Liver (tissue), 9 donors: Measurements from ENCODE around the gene SH3D21. TPM values are rescaled to one million over a fixed set of nuclear protein-coding genes. Genes with fewer than 3 reads are reported as not detected.

Experiments
- DNase-seq: peaks from one replicate; pipeline ENCODE4 v3.0.0-alpha.2; 2017; ENCODE audit warnings: low spot score
- H3K27ac ChIP-seq, 2 donors: one replicate each; pipeline ENCODE4 v1.7.0; 2013; ENCODE audit warnings: inconsistent platforms in 2 of 2, low read length in 2 of 2, control low read depth in 1 of 2, low read depth in 1 of 2, mild to moderate bottlenecking in 1 of 2
- H3K27me3 ChIP-seq, 4 donors: one replicate each; pipeline versions ENCODE4 v1.6.1 to v1.7.0; 2013; ENCODE audit warnings: low read length in 3 of 4, inconsistent platforms in 1 of 4, mild to moderate bottlenecking in 1 of 4, moderate library complexity in 1 of 4; ENCODE audit not compliant: control insufficient read depth in 4 of 4, insufficient read depth in 4 of 4
- H3K36me3 ChIP-seq, 4 donors: one replicate each; pipeline versions ENCODE4 v1.6.1 to v1.7.0; 2013; ENCODE audit warnings: low read length in 3 of 4, mild to moderate bottlenecking in 3 of 4, low read depth in 1 of 4, moderate library complexity in 1 of 4; ENCODE audit not compliant: control insufficient read depth in 4 of 4, insufficient read depth in 3 of 4
- H3K4me1 ChIP-seq, 4 donors: one replicate each; pipeline versions ENCODE4 v1.6.1 to v1.7.0; 2013; ENCODE audit warnings: low read length in 3 of 4, mild to moderate bottlenecking in 3 of 4, moderate library complexity in 1 of 4; ENCODE audit not compliant: control insufficient read depth in 4 of 4, insufficient read depth in 4 of 4
- H3K4me3 ChIP-seq, 3 donors: one replicate each; pipeline versions ENCODE4 v1.6.1 to v1.7.0; 2013; ENCODE audit warnings: low read length in 3 of 3, control low read depth in 1 of 3, low read depth in 1 of 3, mild to moderate bottlenecking in 1 of 3
- H3K9ac ChIP-seq, 2 donors: one replicate each; pipeline ENCODE4 v1.7.0; 2013; ENCODE audit warnings: low read length in 2 of 2, mild to moderate bottlenecking in 2 of 2, moderate library complexity in 2 of 2, control low read depth in 1 of 2, low read depth in 1 of 2
- H3K9me3 ChIP-seq, 4 donors: one replicate each; pipeline versions ENCODE4 v1.6.1 to v1.7.0; 2013; ENCODE audit warnings: low read length in 3 of 4; ENCODE audit not compliant: control insufficient read depth in 4 of 4
- ATF3 ChIP-seq: IDR thresholded peaks from 2 replicates; pipeline ENCODE4 v1.6.1; 2016; ENCODE audit warnings: antibody characterized with exemption
- CTCF ChIP-seq: fragments of 150-350 bp; IDR thresholded peaks from 2 replicates; pipeline ENCODE4 v1.5.1; 2017; ENCODE audit warnings: improper control_type of control experiment, low read depth, low read length; ENCODE audit not compliant: missing input control
- EGR1 ChIP-seq, 2 donors: IDR thresholded peaks; 2 replicates each; pipeline ENCODE4 v1.6.1; 2016 to 2018; ENCODE audit warnings: antibody characterized with exemption in 2 of 2, low read depth in 2 of 2
- FOXA1 ChIP-seq: IDR thresholded peaks from 2 replicates; pipeline ENCODE4 v1.6.1; 2016; ENCODE audit warnings: antibody characterized with exemption
- FOXA2 ChIP-seq: IDR thresholded peaks from 2 replicates; pipeline ENCODE4 v1.6.1; 2016; ENCODE audit warnings: antibody characterized with exemption
- GABPA ChIP-seq, 2 donors: IDR thresholded peaks in 1 of 2; conservative IDR thresholded peaks in 1 of 2; 2 replicates each; pipeline ENCODE4 v1.6.1; 2016; ENCODE audit warnings: antibody characterized with exemption in 2 of 2, mild to moderate bottlenecking in 1 of 2, moderate library complexity in 1 of 2
- HNF4A ChIP-seq, 2 donors: conservative IDR thresholded peaks; 2 replicates each; pipeline ENCODE4 v1.6.1; 2016; ENCODE audit warnings: antibody characterized with exemption in 2 of 2, mild to moderate bottlenecking in 2 of 2
- HNF4G ChIP-seq: IDR thresholded peaks from 2 replicates; pipeline ENCODE4 v1.6.1; 2016; ENCODE audit warnings: antibody characterized with exemption
- JUND ChIP-seq, 2 donors: IDR thresholded peaks; 2 replicates each; pipeline ENCODE4 v1.6.1; 2016; ENCODE audit warnings: antibody characterized with exemption in 2 of 2
- MAX ChIP-seq: IDR thresholded peaks from 2 replicates; pipeline ENCODE4 v1.6.1; 2016; ENCODE audit warnings: antibody characterized with exemption
- RAD21 ChIP-seq, 2 donors: IDR thresholded peaks; 2 replicates each; pipeline ENCODE4 v1.6.1; 2016; ENCODE audit warnings: antibody characterized with exemption in 2 of 2, mild to moderate bottlenecking in 2 of 2
- REST ChIP-seq: IDR thresholded peaks from 2 replicates; pipeline ENCODE4 v1.6.1; 2016; ENCODE audit warnings: antibody characterized with exemption, mild to moderate bottlenecking
- SP1 ChIP-seq: IDR thresholded peaks from 2 replicates; pipeline ENCODE4 v1.6.1; 2018; ENCODE audit warnings: antibody characterized with exemption, mild to moderate bottlenecking
- TAF1 ChIP-seq: conservative IDR thresholded peaks from 2 replicates; pipeline ENCODE4 v1.6.1; 2016; ENCODE audit warnings: antibody characterized with exemption, mild to moderate bottlenecking
- YY1 ChIP-seq: IDR thresholded peaks from 2 replicates; pipeline ENCODE4 v1.6.1; 2016; ENCODE audit warnings: antibody characterized with exemption, mild to moderate bottlenecking
- WGBS: extraction: QIAGEN DNeasy Blood & Tissue Kit; methylation state at CpG from one replicate; pipeline ENCODE4 v1.1.7; 2013; 5-methylcytosine and 5-hydroxymethylcytosine counted together
- polyA plus RNA-seq, 2 donors: library from polyadenylated mRNA; stranded (reverse) in 1 of 2; unstranded in 1 of 2; fragments of 200-250 nt in 1 of 2; fragments of >200 nt in 1 of 2; fragmentation: Nextera tagmentation in 1 of 2; extraction: Ambion mirVana in 1 of 2; gene quantifications; one replicate each; pipeline versions ENCODE4 v1.2.1 to v1.2.3, GENCODE V29; 2013 to 2015
- total RNA-seq, 2 donors: library from RNA; depleted of rRNA; stranded (reverse); fragments of >200 nt; gene quantifications; one replicate each; pipeline ENCODE4 v1.2.3, GENCODE V29; 2014
- donor health status: healthy.
- donor health status: healthy.
- donor health status: healthy.
- donor health status: healthy.
- donor health status: healthy.

The SH3D21 gene
- total and polyA plus RNA-seq, 4 donors, result 0.29 to 1.0 (median 0.41) TPM

GRCh38 chr1:36258960-36259344, 47.2 kb upstream of the SH3D21 start:
- Histone ChIP-seq H3K4me3 (no peak overlapping the region), H3K4me1 (peaks cover 2 to 44% (median 35%) of the 10 kb centered on the region in 4 donors), H3K27ac (peak overlapping the region; percentile 7 to 41), H3K27me3 (no peaks in the 10 kb centered on the region), H3K36me3 (peaks cover 2 to 12% (median 4%) of the 10 kb centered on the region in 4 donors), H3K9ac (no peak overlapping the region), H3K9me3 (no peaks in the 10 kb centered on the region)
- no peak for TF ChIP-seq GABPA (IDR thresholded peaks at IDR 0.05 in 1 of 2, conservative IDR thresholded peaks at IDR 0.05 in 1 of 2)
- TF ChIP-seq CTCF, result no peak
- no peak for TF ChIP-seq HNF4G
- no peak for TF ChIP-seq HNF4A (conservative IDR thresholded peaks at IDR 0.05)
- TF ChIP-seq RAD21 (IDR thresholded peaks at IDR 0.05), result no peak
- 38% methylated on average over 1 of the region's 1 CpG for WGBS
- no peak for DNase-seq

GRCh38 chr1:36268981-36269380, 37.2 kb upstream of the SH3D21 start:
- peak overlapping the region; percentile 80 to 85 for H3K27ac ChIP-seq
- no peaks in the 10 kb centered on the region for H3K9me3 ChIP-seq
- WGBS, result 44% methylated on average over 6 of the region's 6 CpGs
- H3K4me1 ChIP-seq, result peaks cover 19 to 36% (median 29%) of the 10 kb centered on the region in 4 donors
- TF ChIP-seq YY1, result no peak
- TF ChIP-seq TAF1, result no peak
- TF ChIP-seq GABPA (IDR thresholded peaks at IDR 0.05 in 1 of 2, conservative IDR thresholded peaks at IDR 0.05 in 1 of 2), result no peak
- no peak for TF ChIP-seq ATF3
- no peak for TF ChIP-seq JUND (IDR thresholded peaks at IDR 0.05)
- no peak for TF ChIP-seq MAX
- TF ChIP-seq FOXA1, result no peak
- TF ChIP-seq RAD21 (IDR thresholded peaks at IDR 0.05), result no peak
- H3K27me3 ChIP-seq, result no peaks in the 10 kb centered on the region
- no peak for DNase-seq
- peak overlapping the region in 1 of 3 donors; percentile 13 for H3K4me3 ChIP-seq
- no peak overlapping the region for H3K9ac ChIP-seq
- peaks cover 3 to 6% (median 4%) of the 10 kb centered on the region in 4 donors for H3K36me3 ChIP-seq

GRCh38 chr1:36269408-36269838, 36.7 kb upstream of the SH3D21 start:
- Histone ChIP-seq H3K9me3 (no peaks in the 10 kb centered on the region), H3K4me3 (peak overlapping the region in 1 of 3 donors; percentile 13), H3K9ac (no peak overlapping the region), H3K4me1 (peaks cover 19 to 36% (median 29%) of the 10 kb centered on the region in 4 donors), H3K27ac (peak overlapping the region; percentile 80 to 85), H3K27me3 (no peaks in the 10 kb centered on the region), H3K36me3 (peaks cover 3 to 4% (median 3%) of the 10 kb centered on the region in 4 donors)
- 31% methylated on average over 2 of the region's 2 CpGs for WGBS
- peak; percentile 47 for DNase-seq
- peak; percentile 95 for TF ChIP-seq SP1
- no peak for TF ChIP-seq TAF1
- no peak for TF ChIP-seq GABPA (IDR thresholded peaks at IDR 0.05 in 1 of 2, conservative IDR thresholded peaks at IDR 0.05 in 1 of 2)
- TF ChIP-seq HNF4G, result peak; percentile 64
- TF ChIP-seq EGR1 (IDR thresholded peaks at IDR 0.05; ENCODE audit: low read depth in 2 of 2), result peak in 1 of 2 donors; percentile 23
- peak; percentile 73 for TF ChIP-seq MAX
- no peak for TF ChIP-seq CTCF
- peak; percentile 51 for TF ChIP-seq REST
- peak; percentile 44 for TF ChIP-seq ATF3
- TF ChIP-seq JUND (IDR thresholded peaks at IDR 0.05), result peak; percentile 72 to 81
- peak; percentile 92 for TF ChIP-seq FOXA2
